Right atrium auricular region (tissue), 2 donors: ENCODE results near the gene FGB. TPM values are rescaled to one million over a fixed set of nuclear protein-coding genes. Genes with fewer than 3 reads are reported as not detected.

ENCODE experiments used
- DNase-seq: peaks from one replicate; pipeline ENCODE4 v3.0.0-alpha.2; 2019; ENCODE audit warnings: low spot score
- H3K27ac ChIP-seq, 2 donors: fragments of 200-600 bp; sonication (generic); 1 replicate in 1 of 2; 2 replicates in 1 of 2; pipeline ENCODE4 v1.5.1; 2016 to 2019
- H3K27me3 ChIP-seq, 2 donors: fragments of 200-600 bp; sonication (generic); one replicate each; pipeline versions ENCODE4 v1.5.1 to v1.6.0; 2017 to 2019
- H3K36me3 ChIP-seq: fragments of 200-600 bp; sonication (generic); one replicate; pipeline ENCODE4 v1.5.1; 2016
- H3K4me1 ChIP-seq, 2 donors: fragments of 200-600 bp; sonication (generic); one replicate each; pipeline versions ENCODE4 v1.5.1 to v1.6.0; 2017 to 2019
- H3K4me3 ChIP-seq, 2 donors: fragments of 200-600 bp; sonication (generic); 1 replicate in 1 of 2; 2 replicates in 1 of 2; pipeline ENCODE4 v1.5.1; 2017 to 2019; ENCODE audit warnings: mild to moderate bottlenecking in 1 of 2, moderate library complexity in 1 of 2
- H3K9me3 ChIP-seq, 2 donors: fragments of 200-600 bp; sonication (generic); one replicate each; pipeline ENCODE4 v1.5.1; 2019
- total RNA-seq, 2 donors: library from RNA; depleted of rRNA; stranded (reverse); fragments of >200 nt; gene quantifications; one replicate each; pipeline ENCODE4 v1.1.0, GENCODE V29; 2016
- TF ChIP-seq, protein P1 (sequence below), 2 donors: fragments of 200-600 bp; sonication (generic); IDR thresholded peaks; one replicate each; pipeline ENCODE4 v1.5.1; 2019; ENCODE audit warnings: antibody characterized with exemption in 2 of 2

FGB gene
- total RNA-seq, 2 donors from 2014 or later: not detected

DNA sequence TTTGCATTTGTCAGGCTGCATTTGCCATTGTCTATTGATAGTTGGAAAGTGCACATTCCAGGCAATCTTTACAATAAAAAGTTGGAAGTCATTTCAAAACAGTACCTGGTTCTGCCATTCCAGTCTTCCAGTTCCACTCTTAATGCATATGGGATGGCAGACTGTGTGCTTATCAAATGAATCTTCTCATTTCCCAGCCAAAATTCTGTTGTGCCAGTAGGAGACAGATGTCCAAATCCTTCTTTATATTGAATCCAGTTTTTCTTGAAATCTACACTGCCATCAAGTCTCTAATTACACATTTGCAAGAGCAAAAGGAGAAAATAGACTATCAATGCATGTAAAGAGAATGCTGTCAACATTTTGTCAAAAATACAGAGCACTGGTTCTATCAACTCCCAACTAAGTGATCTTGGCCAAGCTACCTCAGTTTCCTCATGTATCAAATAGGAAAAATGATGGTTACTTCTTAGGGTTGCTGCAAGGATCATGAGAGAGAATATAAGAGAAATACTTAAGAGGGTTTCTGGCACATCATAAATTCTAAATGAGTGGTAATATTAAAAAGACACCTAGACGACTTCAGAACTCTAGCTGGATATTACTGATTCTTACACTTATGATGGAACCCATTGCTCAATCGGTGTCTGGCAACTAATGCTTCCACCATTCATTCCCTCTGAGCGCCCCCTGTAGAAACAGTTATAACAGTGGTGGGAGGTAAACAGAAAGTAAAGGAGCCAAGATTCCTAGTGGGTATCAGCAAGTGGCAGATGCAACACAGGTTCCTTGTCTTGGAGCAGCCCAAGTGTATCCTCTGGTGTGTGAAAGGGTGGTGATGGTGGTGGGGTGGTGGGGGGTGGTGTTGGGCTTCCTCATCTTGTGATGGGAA, 45.8 kb downstream of the FGB start:
- no peak overlapping the region for H3K27ac ChIP-seq
- no peak for DNase-seq
- no peaks in the 10 kb centered on the region for H3K9me3 ChIP-seq
- no peaks in the 10 kb centered on the region for H3K27me3 ChIP-seq
- H3K4me1 ChIP-seq: no peaks in the 10 kb centered on the region
- no peaks in the 10 kb centered on the region for H3K36me3 ChIP-seq
- no peak overlapping the region for H3K4me3 ChIP-seq
- TF ChIP-seq, protein P1, sequence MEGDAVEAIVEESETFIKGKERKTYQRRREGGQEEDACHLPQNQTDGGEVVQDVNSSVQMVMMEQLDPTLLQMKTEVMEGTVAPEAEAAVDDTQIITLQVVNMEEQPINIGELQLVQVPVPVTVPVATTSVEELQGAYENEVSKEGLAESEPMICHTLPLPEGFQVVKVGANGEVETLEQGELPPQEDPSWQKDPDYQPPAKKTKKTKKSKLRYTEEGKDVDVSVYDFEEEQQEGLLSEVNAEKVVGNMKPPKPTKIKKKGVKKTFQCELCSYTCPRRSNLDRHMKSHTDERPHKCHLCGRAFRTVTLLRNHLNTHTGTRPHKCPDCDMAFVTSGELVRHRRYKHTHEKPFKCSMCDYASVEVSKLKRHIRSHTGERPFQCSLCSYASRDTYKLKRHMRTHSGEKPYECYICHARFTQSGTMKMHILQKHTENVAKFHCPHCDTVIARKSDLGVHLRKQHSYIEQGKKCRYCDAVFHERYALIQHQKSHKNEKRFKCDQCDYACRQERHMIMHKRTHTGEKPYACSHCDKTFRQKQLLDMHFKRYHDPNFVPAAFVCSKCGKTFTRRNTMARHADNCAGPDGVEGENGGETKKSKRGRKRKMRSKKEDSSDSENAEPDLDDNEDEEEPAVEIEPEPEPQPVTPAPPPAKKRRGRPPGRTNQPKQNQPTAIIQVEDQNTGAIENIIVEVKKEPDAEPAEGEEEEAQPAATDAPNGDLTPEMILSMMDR (IDR thresholded peaks at IDR 0.05): no peak

DNA sequence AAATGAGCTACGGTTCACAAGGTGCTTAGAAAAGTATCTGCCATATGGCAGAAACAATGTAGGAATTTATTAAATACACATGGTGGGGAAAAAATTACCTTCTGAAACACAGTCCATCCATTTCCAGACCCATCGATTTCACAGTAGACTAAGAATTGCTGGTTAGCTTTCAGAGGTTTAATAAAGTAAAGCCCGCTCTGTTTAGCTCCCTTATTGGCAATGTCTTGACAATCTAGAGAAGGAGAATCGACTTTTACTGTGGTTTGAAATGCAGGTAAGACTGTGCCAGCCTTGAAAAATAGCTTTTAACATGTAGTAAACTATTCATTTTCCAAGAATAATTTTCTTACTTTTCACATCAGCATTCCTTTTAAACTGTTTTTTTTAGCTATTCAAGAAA, 46.7 kb downstream of the FGB start:
- Histone ChIP-seq H3K27ac (no peak overlapping the region), H3K27me3 (no peaks in the 10 kb centered on the region), H3K4me1 (no peaks in the 10 kb centered on the region), H3K36me3 (no peaks in the 10 kb centered on the region), H3K9me3 (no peaks in the 10 kb centered on the region), H3K4me3 (no peak overlapping the region)
- DNase-seq: no peak
- TF ChIP-seq, protein P1 (IDR thresholded peaks at IDR 0.05): no peak

DNA sequence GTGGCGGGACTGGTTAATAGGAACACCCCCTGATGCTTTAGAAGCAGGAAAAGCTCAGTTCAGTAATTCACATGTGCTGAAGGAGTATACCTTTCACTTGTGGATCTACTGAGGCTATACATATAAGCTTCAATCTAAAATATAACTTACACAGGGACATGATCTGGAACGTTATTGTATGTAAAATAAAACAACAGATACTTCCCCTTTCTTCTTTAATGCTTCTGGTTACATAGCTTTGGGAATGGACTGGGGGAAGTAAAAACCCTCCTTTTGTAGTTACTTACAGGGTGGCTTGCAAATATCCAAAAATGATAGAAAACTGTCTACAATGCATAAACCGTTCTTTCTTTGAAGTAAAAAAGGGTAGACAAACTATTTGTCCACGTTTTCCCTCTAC, 47.8 kb downstream of the FGB start:
- no peak overlapping the region for H3K27ac ChIP-seq
- no peaks in the 10 kb centered on the region for H3K4me1 ChIP-seq
- H3K9me3 ChIP-seq: no peaks in the 10 kb centered on the region
- TF ChIP-seq, protein P1 (IDR thresholded peaks at IDR 0.05): no peak
- no peaks in the 10 kb centered on the region for H3K36me3 ChIP-seq
- no peak for DNase-seq
- no peaks in the 10 kb centered on the region for H3K27me3 ChIP-seq
- no peak overlapping the region for H3K4me3 ChIP-seq

DNA sequence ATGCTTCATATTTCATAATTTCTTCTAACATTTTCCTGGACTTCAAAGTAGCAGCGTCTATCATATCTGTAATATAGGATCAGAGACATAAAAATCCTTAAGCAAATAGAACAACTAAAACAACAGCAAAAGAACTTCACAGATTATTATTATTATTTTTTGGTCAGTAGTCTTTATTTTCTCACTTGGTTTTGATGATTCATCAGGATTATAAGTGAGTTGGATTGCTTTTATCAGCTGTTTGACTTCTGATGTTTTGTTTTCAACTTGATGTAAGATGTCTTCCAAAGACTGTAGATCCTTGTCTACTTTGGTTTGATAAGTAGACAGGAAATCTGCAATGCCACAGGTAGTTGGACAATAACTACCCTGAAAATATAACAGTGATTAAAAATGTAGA, 49.0 kb downstream of the FGB start:
- TF ChIP-seq, protein P1 (IDR thresholded peaks at IDR 0.05): no peak
- H3K4me1 ChIP-seq: no peaks in the 10 kb centered on the region
- no peaks in the 10 kb centered on the region for H3K27me3 ChIP-seq
- H3K4me3 ChIP-seq: no peak overlapping the region
- no peaks in the 10 kb centered on the region for H3K9me3 ChIP-seq
- H3K27ac ChIP-seq: no peak overlapping the region
- H3K36me3 ChIP-seq: no peaks in the 10 kb centered on the region
- DNase-seq: no peak

DNA sequence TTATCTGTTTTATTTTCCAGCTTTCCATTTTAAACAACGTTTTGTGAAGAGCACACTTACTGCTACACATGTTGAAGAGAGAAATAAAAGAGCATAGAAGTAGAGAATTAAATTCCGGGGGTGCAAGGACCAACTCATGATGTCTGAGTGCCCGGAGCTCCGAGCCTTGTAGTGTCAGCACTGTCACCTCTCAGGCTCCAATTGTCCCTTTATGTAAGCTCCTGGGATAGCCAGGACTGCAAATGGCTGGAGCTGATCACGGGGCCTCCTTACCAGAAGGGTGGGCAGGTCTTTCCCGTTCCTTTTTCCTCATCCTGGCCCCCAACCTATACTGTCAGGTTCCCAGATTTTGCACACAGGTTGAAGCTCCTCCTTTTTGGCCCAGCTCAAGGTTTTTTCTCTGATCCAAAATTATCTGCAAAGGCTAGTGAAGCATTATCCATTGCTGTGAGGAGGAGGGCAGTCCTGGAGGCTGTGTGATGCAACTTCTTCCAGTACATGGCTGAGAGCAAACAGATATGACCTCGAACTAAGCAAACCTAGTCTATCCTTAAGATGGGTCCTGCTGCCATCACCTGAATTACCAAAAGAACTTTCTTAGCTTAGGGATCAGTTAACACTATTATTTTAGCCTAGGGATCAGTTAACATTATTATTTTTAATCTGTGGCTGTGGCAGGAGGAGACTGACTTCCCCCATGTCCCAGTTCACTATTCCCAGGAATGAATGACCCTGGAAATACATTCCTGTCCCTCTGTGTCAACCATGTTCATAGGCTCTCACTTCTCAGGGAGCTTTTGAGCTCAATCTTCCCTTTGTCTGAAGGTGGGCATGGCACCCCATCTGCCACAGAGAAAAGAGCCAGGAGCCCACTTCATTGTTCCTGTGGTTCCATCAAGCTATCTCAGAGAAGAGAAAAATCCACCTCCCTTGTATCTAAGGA, 49.9 kb downstream of the FGB start, which contains the start of gene FGG:
Gene FGG (minus strand): TSS at position 185 of the 943 bp plus-strand sequence. CDS start 47 bp downstream, at position 138.
- no peaks in the 10 kb centered on the region for H3K4me1 ChIP-seq
- no peak within 1 kb of the TSS for H3K4me3 ChIP-seq
- no peaks in the 10 kb centered on the region for H3K27me3 ChIP-seq
- TF ChIP-seq, protein P1 (IDR thresholded peaks at IDR 0.05): no peak
- DNase-seq: no peak
- H3K36me3 ChIP-seq: no peaks in the 10 kb centered on the region
- no peak within 1 kb of the TSS for H3K27ac ChIP-seq
- H3K9me3 ChIP-seq: no peaks in the 10 kb centered on the region
